Testis (tissue), 3 donors: ENCODE measurements around the gene SNAI1. TPM values are rescaled to one million over a fixed set of nuclear protein-coding genes. Genes with fewer than 3 reads are reported as not detected.

Experiments used
- DNase-seq: peaks from one replicate; pipeline ENCODE4 v3.0.0-alpha.2; 2019
- H3K27ac ChIP-seq, 2 donors: fragments of 200-600 bp; sonication (generic); one replicate each; pipeline ENCODE4 v1.5.1; 2019
- H3K27me3 ChIP-seq: fragments of 200-600 bp; sonication (generic); one replicate; pipeline ENCODE4 v1.5.1; 2019
- H3K36me3 ChIP-seq: fragments of 200-600 bp; sonication (generic); one replicate; pipeline ENCODE4 v1.5.1; 2017; ENCODE audit warnings: low read depth; ENCODE audit errors: missing control alignments
- H3K4me1 ChIP-seq: fragments of 200-600 bp; sonication (generic); one replicate; pipeline ENCODE4 v1.5.1; 2019
- H3K4me3 ChIP-seq, 2 donors: fragments of 200-600 bp; sonication (generic); one replicate each; pipeline ENCODE4 v1.5.1; 2017 to 2019
- H3K9me3 ChIP-seq: fragments of 200-600 bp; sonication (generic); one replicate; pipeline ENCODE4 v1.5.1; 2017
- POLR2A ChIP-seq: fragments of 450-650 bp; IDR thresholded peaks from one replicate; pipeline ENCODE4 v1.6.1; 2017; ENCODE audit warnings: antibody characterized with exemption, mild to moderate bottlenecking, moderate library complexity
- WGBS, 2 donors: methylation state at CpG; one replicate each; pipeline ENCODE4 v1.1.5; 2018; 5-methylcytosine and 5-hydroxymethylcytosine counted together
- intact Hi-C: fragments of 100-400 bp; cut with DNase I; formaldehyde crosslinking; loops from one replicate; pipeline ENCODE4 v1.15.1; 2023; ENCODE audit warnings: low total_unique reads
- polyA plus RNA-seq: library from polyadenylated mRNA; stranded (reverse); fragments of 350-450 nt; fragmentation: Illumina TruSeq; extraction: RNeasy Lipid Tissue Mini Kit (QIAGEN cat#74804); gene quantifications from one replicate; pipeline ENCODE4 v1.2.3, GENCODE V29; 2014; ENCODE audit warnings: low read depth, low replicate concordance; ENCODE audit not compliant: insufficient read depth
- total RNA-seq, 2 donors: library from RNA; depleted of rRNA; stranded (reverse); fragments of >200 nt; gene quantifications; one replicate each; pipeline ENCODE4 v1.2.3, GENCODE V29; 2016
- TF ChIP-seq, protein P1 (sequence below), 3 experiments: fragments of 450-650 bp in 2 of 3; fragments of 200-600 bp in 1 of 3; sonication (generic) in 1 of 3; IDR thresholded peaks; one replicate each; pipeline ENCODE4 v1.5.1; 2016 to 2019; ENCODE audit warnings: antibody characterized with exemption in 3 of 3, mild to moderate bottlenecking in 2 of 3, moderate library complexity in 1 of 3

SNAI1 gene
- total and polyA plus RNA-seq, 3 donors from 2014 or later, result 4.0 to 7.6 (median 7.0) TPM

DNA sequence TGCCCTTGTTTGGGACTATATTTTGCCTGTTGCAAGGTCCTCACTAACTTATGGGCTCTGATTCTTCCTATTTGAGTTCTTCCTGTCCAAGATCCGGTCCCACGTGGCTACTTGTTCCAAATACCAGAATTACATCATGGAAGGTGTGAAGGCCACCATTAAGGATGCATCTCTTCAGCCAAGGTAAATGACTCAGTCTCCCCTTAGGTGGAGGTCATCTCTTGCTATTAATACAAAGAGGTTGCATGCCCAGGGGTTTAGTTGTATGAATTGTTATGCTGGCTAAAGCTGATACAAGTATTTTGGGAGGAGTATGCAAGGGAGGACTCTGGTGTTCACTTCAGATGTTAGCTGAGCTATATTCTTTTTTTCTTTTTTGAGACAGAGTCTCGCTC is 37.5 kb upstream of the SNAI1 start:
- H3K36me3 ChIP-seq, result no peaks in the 10 kb centered on the region

DNA sequence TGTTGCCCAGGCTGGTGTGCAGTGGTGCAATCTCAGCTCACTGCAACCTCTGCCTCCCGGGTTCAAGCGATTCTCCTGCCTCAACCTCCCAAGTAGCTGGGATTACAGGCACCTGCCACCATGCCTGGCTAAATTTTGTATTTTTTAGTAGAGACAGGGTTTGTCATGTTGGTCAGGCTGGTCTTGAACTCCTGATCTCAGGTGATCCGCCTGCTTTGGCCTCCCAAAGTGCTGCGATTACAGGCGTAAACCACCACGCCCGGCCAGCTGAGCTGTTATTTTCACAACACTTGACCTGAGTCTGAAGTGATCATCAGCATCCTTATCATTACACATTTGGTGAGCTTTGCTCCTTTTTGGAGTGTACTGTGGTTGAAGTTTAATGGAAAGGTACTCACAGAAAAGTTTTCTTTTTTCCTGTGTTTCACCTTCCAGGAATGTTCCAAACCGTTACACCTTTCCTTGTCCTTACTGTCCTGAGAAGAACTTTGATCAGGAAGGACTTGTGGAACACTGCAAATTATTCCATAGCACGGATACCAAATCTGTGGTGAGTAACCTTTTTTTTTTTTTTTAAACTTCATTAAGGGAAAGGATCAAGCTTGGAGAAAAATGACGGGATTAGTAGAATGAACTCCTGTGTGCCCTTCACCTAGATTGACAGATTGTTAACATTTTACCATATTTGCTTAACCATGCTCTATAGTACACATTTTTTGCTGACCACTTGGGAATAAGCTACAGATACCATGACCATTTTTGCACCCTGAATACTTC is 36.9 kb upstream of the SNAI1 start:
- H3K36me3 ChIP-seq, result no peaks in the 10 kb centered on the region
- H3K27ac ChIP-seq, result no peak overlapping the region
- TF ChIP-seq, protein P1, sequence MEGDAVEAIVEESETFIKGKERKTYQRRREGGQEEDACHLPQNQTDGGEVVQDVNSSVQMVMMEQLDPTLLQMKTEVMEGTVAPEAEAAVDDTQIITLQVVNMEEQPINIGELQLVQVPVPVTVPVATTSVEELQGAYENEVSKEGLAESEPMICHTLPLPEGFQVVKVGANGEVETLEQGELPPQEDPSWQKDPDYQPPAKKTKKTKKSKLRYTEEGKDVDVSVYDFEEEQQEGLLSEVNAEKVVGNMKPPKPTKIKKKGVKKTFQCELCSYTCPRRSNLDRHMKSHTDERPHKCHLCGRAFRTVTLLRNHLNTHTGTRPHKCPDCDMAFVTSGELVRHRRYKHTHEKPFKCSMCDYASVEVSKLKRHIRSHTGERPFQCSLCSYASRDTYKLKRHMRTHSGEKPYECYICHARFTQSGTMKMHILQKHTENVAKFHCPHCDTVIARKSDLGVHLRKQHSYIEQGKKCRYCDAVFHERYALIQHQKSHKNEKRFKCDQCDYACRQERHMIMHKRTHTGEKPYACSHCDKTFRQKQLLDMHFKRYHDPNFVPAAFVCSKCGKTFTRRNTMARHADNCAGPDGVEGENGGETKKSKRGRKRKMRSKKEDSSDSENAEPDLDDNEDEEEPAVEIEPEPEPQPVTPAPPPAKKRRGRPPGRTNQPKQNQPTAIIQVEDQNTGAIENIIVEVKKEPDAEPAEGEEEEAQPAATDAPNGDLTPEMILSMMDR (IDR thresholded peaks at IDR 0.05), result no peak
- TF ChIP-seq POLR2A, result no peak
- no peak overlapping the region for H3K4me3 ChIP-seq
- no peaks in the 10 kb centered on the region for H3K4me1 ChIP-seq
- 93 to 96% methylated on average over 10 of the region's 10 CpGs for WGBS, 2 donors
- intact Hi-C loops, result no loop called here
- no peak for DNase-seq
- no peaks in the 10 kb centered on the region for H3K9me3 ChIP-seq
- no peaks in the 10 kb centered on the region for H3K27me3 ChIP-seq

More for the DNA sequence above, 37.5 kb upstream of the SNAI1 start:
- H3K4me1 ChIP-seq, result no peaks in the 10 kb centered on the region
- H3K9me3 ChIP-seq, result no peaks in the 10 kb centered on the region
- intact Hi-C loops, result no loop called here
- DNase-seq, result no peak
- H3K27ac ChIP-seq, result no peak overlapping the region
- no peak overlapping the region for H3K4me3 ChIP-seq
- TF ChIP-seq, protein P1 (IDR thresholded peaks at IDR 0.05), result no peak
- no peak for TF ChIP-seq POLR2A
- WGBS, 2 donors, result 72 to 75% methylated on average over 3 of the region's 3 CpGs
- no peaks in the 10 kb centered on the region for H3K27me3 ChIP-seq

DNA sequence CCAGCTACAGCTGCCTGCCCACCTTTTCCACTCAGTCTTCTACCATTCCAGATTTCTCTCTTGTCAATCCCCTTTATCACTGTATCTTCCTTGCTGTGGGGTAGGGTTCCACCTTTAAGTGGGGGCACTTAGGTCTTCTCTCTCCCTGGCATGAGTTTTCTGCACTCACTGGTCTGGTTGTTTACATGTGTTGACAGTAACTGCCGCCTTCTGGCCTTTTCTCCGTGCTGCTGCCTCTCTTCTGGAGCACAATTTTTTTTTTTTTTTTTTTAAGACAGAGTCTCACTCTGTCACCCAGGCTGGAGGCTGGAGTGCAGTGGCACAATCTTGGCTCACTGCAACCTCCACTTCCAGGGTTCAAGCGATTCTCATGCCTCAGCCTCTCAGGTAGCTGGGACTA is 34.6 kb upstream of the SNAI1 start:
- TF ChIP-seq, protein P1 (IDR thresholded peaks at IDR 0.05), result no peak
- TF ChIP-seq POLR2A, result no peak
- Histone ChIP-seq H3K4me3 (no peak overlapping the region), H3K27me3 (no peaks in the 10 kb centered on the region), H3K4me1 (no peaks in the 10 kb centered on the region), H3K27ac (no peak overlapping the region), H3K36me3 (no peaks in the 10 kb centered on the region), H3K9me3 (no peaks in the 10 kb centered on the region)
- WGBS, 2 donors, result 82 to 89% methylated on average over 3 of the region's 3 CpGs
- intact Hi-C loops, result no loop called here
- DNase-seq, result no peak

DNA sequence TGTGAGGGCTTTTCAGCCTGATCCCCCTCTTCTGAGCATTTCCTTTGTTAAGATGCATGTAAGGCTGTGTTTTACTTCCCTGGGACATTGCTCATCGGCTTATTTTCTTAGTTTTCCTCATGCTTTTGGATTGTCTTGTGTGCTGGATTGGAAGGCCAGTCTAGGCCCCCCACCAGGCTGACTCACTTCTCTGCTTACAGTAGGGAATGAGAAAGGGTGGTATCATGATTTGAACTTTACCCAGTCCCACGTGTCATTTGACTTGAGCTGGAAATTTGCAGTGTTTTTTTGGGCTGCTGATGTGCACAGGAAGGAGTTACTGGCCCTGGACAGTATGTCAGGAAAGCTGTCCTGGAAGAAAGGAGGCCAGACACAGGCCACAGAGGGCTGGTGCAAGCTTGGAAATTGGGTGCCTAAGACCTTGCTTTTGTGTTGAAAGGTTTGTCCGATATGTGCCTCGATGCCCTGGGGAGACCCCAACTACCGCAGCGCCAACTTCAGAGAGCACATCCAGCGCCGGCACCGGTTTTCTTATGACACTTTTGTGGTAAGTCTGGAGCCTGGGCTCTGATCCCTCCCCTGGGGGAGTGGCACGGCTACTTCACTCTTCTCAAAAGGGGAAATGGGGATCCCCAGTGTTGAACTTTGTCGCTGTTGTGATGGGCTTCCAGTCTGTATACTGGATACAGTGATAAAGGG is 33.8 kb upstream of the SNAI1 start:
- no peaks in the 10 kb centered on the region for H3K27me3 ChIP-seq
- no peaks in the 10 kb centered on the region for H3K36me3 ChIP-seq
- no peaks in the 10 kb centered on the region for H3K4me1 ChIP-seq
- no peak overlapping the region for H3K27ac ChIP-seq
- H3K9me3 ChIP-seq, result no peaks in the 10 kb centered on the region
- H3K4me3 ChIP-seq, result no peak overlapping the region
- TF ChIP-seq, protein P1 (IDR thresholded peaks at IDR 0.05), result no peak
- TF ChIP-seq POLR2A, result no peak
- intact Hi-C loops, result no loop called here
- 93% methylated on average over 11 of the region's 11 CpGs for whole genome bisulfite sequencing, 2 donors
- no peak for DNase-seq
